SK-N-SH (cell line): ENCODE data around the gene B3GALT6. TPM values are rescaled to one million over a fixed set of nuclear protein-coding genes. Genes with fewer than 3 reads are reported as not detected.

Source experiments
- CTCF ChIA-PET: fragments of 300-600, 350-600 bp; formaldehyde crosslinking; extraction: SDS; loops from one replicate; lab custom pipeline; 2021; lab: Yijun Ruan, JAX
- POLR2A ChIA-PET: fragments of 350-600 bp; sonication (Branson Sonifier 250); formaldehyde crosslinking; extraction: SDS; loops from one replicate; lab custom pipeline; 2020; ENCODE audit warnings: antibody characterized with exemption, inconsistent platforms; lab: Yijun Ruan, JAX
- DNase-seq: peaks from one replicate; pipeline ENCODE4 v3.0.0; 2012
- H2AFZ ChIP-seq: fragments of 200-600 bp; sonication (generic); 2 replicates; pipeline ENCODE4 v1.8.1; 2016; ENCODE audit warnings: antibody characterized with exemption, mild to moderate bottlenecking, low read depth
- H3F3A ChIP-seq: fragments of 200-600 bp; sonication (generic); replicated peaks from 2 replicates; pipeline ENCODE3; 2016; ENCODE audit warnings: antibody characterized with exemption, mild to moderate bottlenecking; ENCODE audit not compliant: insufficient read depth
- H3K27ac ChIP-seq, 2 experiments: fragments of 200-500 bp in 1 of 2; fragments of 200-600 bp in 1 of 2; sonication (Bioruptor generic) in 1 of 2; sonication (generic), shearing (Covaris generic) in 1 of 2; 2 replicates each; pipeline versions ENCODE4 v1.5.1 to v1.6.1; 2014 to 2016; ENCODE audit warnings: low read depth in 2 of 2, inconsistent platforms in 1 of 2, low read length in 1 of 2, mild to moderate bottlenecking in 1 of 2, mixed read lengths in 1 of 2
- H3K27me3 ChIP-seq: fragments of 200-600 bp; sonication (generic), shearing (Covaris generic); 2 replicates; pipeline ENCODE4 v1.6.1; 2016; ENCODE audit warnings: mixed run types; ENCODE audit not compliant: insufficient read depth
- H3K36me3 ChIP-seq, 2 experiments: fragments of 200-500 bp in 1 of 2; fragments of 200-600 bp in 1 of 2; sonication (Bioruptor generic) in 1 of 2; sonication (generic) in 1 of 2; replicated peaks in 1 of 2; 2 replicates each; pipeline versions ENCODE3 to v1.5.1; 2014 to 2016; ENCODE audit warnings: low read length in 1 of 2, mild to moderate bottlenecking in 1 of 2; ENCODE audit not compliant: insufficient read depth in 2 of 2, control insufficient read depth in 1 of 2
- H3K4me1 ChIP-seq, 2 experiments: fragments of 200-500 bp in 1 of 2; fragments of 200-600 bp in 1 of 2; sonication (Bioruptor generic) in 1 of 2; sonication (generic), shearing (Covaris generic) in 1 of 2; 2 replicates each; pipeline versions ENCODE4 v1.5.1 to v1.6.1; 2014 to 2016; ENCODE audit warnings: low read depth in 1 of 2, low read length in 1 of 2, mixed run types in 1 of 2; ENCODE audit not compliant: insufficient read depth in 2 of 2, control insufficient read depth in 1 of 2
- H3K4me2 ChIP-seq: fragments of 200-600 bp; sonication (generic), shearing (Covaris generic); 2 replicates; pipeline ENCODE4 v1.6.1; 2017; ENCODE audit warnings: mixed run types
- H3K4me3 ChIP-seq, 2 experiments: fragments of 200-500 bp in 1 of 2; fragments of 200-600 bp in 1 of 2; sonication (Bioruptor generic) in 1 of 2; sonication (generic), shearing (Covaris generic) in 1 of 2; 2 replicates each; pipeline versions ENCODE4 v1.5.1 to v1.8.1; 2014 to 2016; ENCODE audit warnings: low read depth in 2 of 2, inconsistent platforms in 1 of 2, low read length in 1 of 2, mild to moderate bottlenecking in 1 of 2, mixed read lengths in 1 of 2, moderate library complexity in 1 of 2
- H3K79me2 ChIP-seq: fragments of 200-600 bp; sonication (generic); 2 replicates; pipeline ENCODE4 v1.8.1; 2017; ENCODE audit warnings: mild to moderate bottlenecking; ENCODE audit not compliant: insufficient read depth
- H3K9ac ChIP-seq: fragments of 200-600 bp; sonication (generic); 2 replicates; pipeline ENCODE4 v1.6.1; 2017; ENCODE audit warnings: mixed run types
- H3K9me2 ChIP-seq: fragments of 200-600 bp; sonication (generic); 2 replicates; pipeline ENCODE4 v1.6.1; 2017; ENCODE audit warnings: mixed run types
- H3K9me3 ChIP-seq: fragments of 200-600 bp; sonication (generic); 2 replicates; pipeline ENCODE4 v1.6.1; 2017; ENCODE audit warnings: mixed run types, mild to moderate bottlenecking, moderate library complexity
- H4K20me1 ChIP-seq: fragments of 200-600 bp; sonication (generic); 2 replicates; pipeline ENCODE4 v1.6.1; 2017; ENCODE audit warnings: mild to moderate bottlenecking, mixed run types; ENCODE audit not compliant: insufficient read depth
- CTCF ChIP-seq: fragments of 200-600 bp; sonication (generic); IDR thresholded peaks from 2 replicates; pipeline ENCODE4 v1.6.1; 2017; ENCODE audit warnings: antibody characterized with exemption, mild to moderate bottlenecking, moderate library complexity
- ELF1 ChIP-seq: IDR thresholded peaks from 2 replicates; pipeline ENCODE4 v1.4.0; 2012
- MXI1 ChIP-seq: IDR thresholded peaks from 2 replicates; pipeline ENCODE4 v1.6.1; 2012; ENCODE audit warnings: mild to moderate bottlenecking, low read depth, low read length, improper control_type of control experiment
- POLR2AphosphoS5 ChIP-seq: IDR thresholded peaks from 2 replicates; pipeline ENCODE4 v1.6.1; 2012; ENCODE audit warnings: low read depth, low read length
- TCF12 ChIP-seq: IDR thresholded peaks from 2 replicates; pipeline ENCODE4 v1.4.0; 2012
- WGBS: methylation state at CpG from one replicate; pipeline ENCODE4 v1.1.6; 2017; ENCODE audit warnings: low lambda C conversion rate; 5-methylcytosine and 5-hydroxymethylcytosine counted together
- polyA plus RNA-seq, 3 experiments: library from polyadenylated mRNA; depleted of rRNA; stranded (reverse); fragments of >200 nt; gene quantifications; 2 replicates each; pipeline ENCODE4 v1.2.3, GENCODE V29; 2012

Gene B3GALT6
- polyA plus RNA-seq, 1 of the 3 experiments (the other 2 are of a cell fraction): 38.8 TPM

GRCh38 chr1:1283821-1284220 lies 51.8 kb downstream of the B3GALT6 start:
- H3K27me3 ChIP-seq: no peaks in the 10 kb centered on the region
- POLR2A ChIA-PET: no interaction called here
- H3K9ac ChIP-seq: no peak overlapping the region
- peak; percentile 87 for DNase-seq
- no peak for TF ChIP-seq POLR2AphosphoS5
- TF ChIP-seq MXI1: no peak
- TF ChIP-seq ELF1: no peak
- no peak for TF ChIP-seq CTCF
- TF ChIP-seq TCF12: no peak
- H2AFZ ChIP-seq: no peak overlapping the region
- no peak overlapping the region for H3K27ac ChIP-seq
- H3K79me2 ChIP-seq: no peaks in the 10 kb centered on the region
- H3K4me3 ChIP-seq: no peak overlapping the region
- no peaks in the 10 kb centered on the region for H3F3A ChIP-seq
- H4K20me1 ChIP-seq: no peaks in the 10 kb centered on the region
- H3K36me3 ChIP-seq: no peaks in the 10 kb centered on the region
- CTCF ChIA-PET: interaction anchor here (1.0 to 1.5 kb wide), 5 partner anchors 8 to 252 kb away, joined by 3 to 4 read pairs (median 3); no protein-coding TSS in a partner anchor
- 26% methylated on average over 7 of the region's 9 CpGs for WGBS
- no peak overlapping the region for H3K4me2 ChIP-seq
- peaks cover 0 to 9% of the 10 kb centered on the region in 2 experiments; a peak in 1 of 4 replicates for H3K4me1 ChIP-seq
- H3K9me3 ChIP-seq: no peaks in the 10 kb centered on the region
- H3K9me2 ChIP-seq: no peaks in the 10 kb centered on the region

Other genes starting within 250 kb of the B3GALT6 start
- 4.2 and 4.7 TPM in 2 replicates for gene HES4, start 232.1 kb upstream of the B3GALT6 start, polyA plus RNA-seq (2012; rRNA removed)
- gene ISG15, start 218.7 kb upstream of the B3GALT6 start, polyA plus RNA-seq (2012; rRNA removed): 22.9 and 28.6 TPM in 2 replicates
- 24.0 and 31.6 TPM in 2 replicates for gene AGRN, start 212.1 kb upstream of the B3GALT6 start, polyA plus RNA-seq (2012; rRNA removed)
- not detected in 2 replicates for gene RNF223, start 157.9 kb upstream of the B3GALT6 start, polyA plus RNA-seq (2012; rRNA removed)
- 10.1 and 10.2 TPM in 2 replicates for gene C1orf159, start 116.1 kb upstream of the B3GALT6 start, polyA plus RNA-seq (2012; rRNA removed)
- not detected in 2 replicates for gene TTLL10, start 58.4 kb upstream of the B3GALT6 start, polyA plus RNA-seq (2012; rRNA removed)
- gene TNFRSF18, start 25.6 kb upstream of the B3GALT6 start, polyA plus RNA-seq (2012; rRNA removed): 0.05 TPM in 1 of 2 replicates, not detected in the other
- not detected in 2 replicates for gene TNFRSF4, start 18.1 kb upstream of the B3GALT6 start, polyA plus RNA-seq (2012; rRNA removed)
- 182 and 265 TPM in 2 replicates for gene SDF4, start 236 bp upstream of the B3GALT6 start, polyA plus RNA-seq (2012; rRNA removed)
- gene C1QTNF12, start 14.5 kb downstream of the B3GALT6 start, polyA plus RNA-seq (2012; rRNA removed): 0.59 TPM in 1 of 2 replicates, not detected in the other
- gene UBE2J2, start 41.6 kb downstream of the B3GALT6 start, polyA plus RNA-seq (2012; rRNA removed): 31.8 and 47.5 TPM in 2 replicates
- 2.6 and 2.9 TPM in 2 replicates for gene SCNN1D, start 48.2 kb downstream of the B3GALT6 start, polyA plus RNA-seq (2012; rRNA removed)
- gene ACAP3, start 75.7 kb downstream of the B3GALT6 start, polyA plus RNA-seq (2012; rRNA removed): 51.7 and 66.4 TPM in 2 replicates
- gene PUSL1, start 76.4 kb downstream of the B3GALT6 start, polyA plus RNA-seq (2012; rRNA removed): 13.9 and 19.0 TPM in 2 replicates
- gene INTS11, start 92.4 kb downstream of the B3GALT6 start, polyA plus RNA-seq (2012; rRNA removed): 137 and 141 TPM in 2 replicates
- gene CPTP, start 92.6 kb downstream of the B3GALT6 start, polyA plus RNA-seq (2012; rRNA removed): 12.3 and 13.4 TPM in 2 replicates
- gene TAS1R3, start 99.0 kb downstream of the B3GALT6 start, polyA plus RNA-seq (2012; rRNA removed): 0.06 and 0.08 TPM in 2 replicates
- gene DVL1, start 117.2 kb downstream of the B3GALT6 start, polyA plus RNA-seq (2012; rRNA removed): 31.3 and 32.0 TPM in 2 replicates
- 2.5 and 3.8 TPM in 2 replicates for gene MXRA8, start 126.3 kb downstream of the B3GALT6 start, polyA plus RNA-seq (2012; rRNA removed)
- 175 and 214 TPM in 2 replicates for gene AURKAIP1, start 143.0 kb downstream of the B3GALT6 start, polyA plus RNA-seq (2012; rRNA removed)
- gene CCNL2, start 167.1 kb downstream of the B3GALT6 start, polyA plus RNA-seq (2012; rRNA removed): 362 and 475 TPM in 2 replicates
- 159 and 210 TPM in 2 replicates for gene MRPL20, start 175.1 kb downstream of the B3GALT6 start, polyA plus RNA-seq (2012; rRNA removed)
- 0.06 and 0.07 TPM in 2 replicates for gene ANKRD65, start 189.0 kb downstream of the B3GALT6 start, polyA plus RNA-seq (2012; rRNA removed)
- 5.3 and 7.4 TPM in 2 replicates for gene VWA1, start 203.5 kb downstream of the B3GALT6 start, polyA plus RNA-seq (2012; rRNA removed)
- 0.38 and 0.49 TPM in 2 replicates for gene ATAD3C, start 217.5 kb downstream of the B3GALT6 start, polyA plus RNA-seq (2012; rRNA removed)
- gene ATAD3B, start 239.5 kb downstream of the B3GALT6 start, polyA plus RNA-seq (2012; rRNA removed): 47.6 and 71.6 TPM in 2 replicates